ENCODE data around the gene UNC13D.
"Not testable (repeated sequence)": the region's sequence is repeated elsewhere in the genome, so short reads cannot be mapped to it uniquely, and the experiment has no call there.

Gene UNC13D

GRCh38 chr17:75820094-75821080 is 23.8 kb downstream of the UNC13D start:
- no peak for DNase-seq (ENCODE audit: low spot score)

- DNase-seq (ENCODE audit: low spot score) = no peak
Observed at GRCh38 chr17:75819678-75820077, 24.5 kb downstream of the UNC13D start.

- no peak for DNase-seq (ENCODE audit: low spot score)
Observed at GRCh38 chr17:75819116-75819515, 25.1 kb downstream of the UNC13D start.

GRCh38 chr17:75818326-75818885 is 25.8 kb downstream of the UNC13D start:
- no peak for DNase-seq (ENCODE audit: low spot score)

GRCh38 chr17:75817571-75817970 is 26.6 kb downstream of the UNC13D start:
- DNase-seq (ENCODE audit: low spot score) = no peak

- no peak for DNase-seq (ENCODE audit: low spot score)
Observed at GRCh38 chr17:75816693-75817092, 27.5 kb downstream of the UNC13D start.

GRCh38 chr17:75815399-75815798 is 28.8 kb downstream of the UNC13D start:
- no peak for DNase-seq (ENCODE audit: low spot score)

GRCh38 chr17:75814900-75815373 is 29.3 kb downstream of the UNC13D start:
- DNase-seq (ENCODE audit: low spot score) = peak; percentile 44

- no peak for DNase-seq (ENCODE audit: low spot score)
Observed at GRCh38 chr17:75814021-75814395, 30.2 kb downstream of the UNC13D start.

GRCh38 chr17:75813081-75814020 is 30.9 kb downstream of the UNC13D start:
- no peak for DNase-seq (ENCODE audit: low spot score)

GRCh38 chr17:75812096-75813013 is 31.8 kb downstream of the UNC13D start:
- no peak for DNase-seq (ENCODE audit: low spot score)

GRCh38 chr17:75811174-75811573 is 33.0 kb downstream of the UNC13D start:
- no peak for DNase-seq (ENCODE audit: low spot score)

- DNase-seq (ENCODE audit: low spot score) = not testable (repeated sequence)
Observed at GRCh38 chr17:75810756-75811155, 33.4 kb downstream of the UNC13D start.

GRCh38 chr17:75810216-75810615 is 34.0 kb downstream of the UNC13D start:
- DNase-seq (ENCODE audit: low spot score) = no peak

GRCh38 chr17:75809631-75810111 is 34.5 kb downstream of the UNC13D start:
- no peak for DNase-seq (ENCODE audit: low spot score)

- no peak for DNase-seq (ENCODE audit: low spot score)
Observed at GRCh38 chr17:75808905-75809621, 35.1 kb downstream of the UNC13D start.

- no peak for DNase-seq (ENCODE audit: low spot score)
Observed at GRCh38 chr17:75808549-75808904, 35.7 kb downstream of the UNC13D start.

GRCh38 chr17:75807861-75808260 is 36.3 kb downstream of the UNC13D start:
- DNase-seq (ENCODE audit: low spot score) = no peak

- no peak for DNase-seq (ENCODE audit: low spot score)
Observed at GRCh38 chr17:75806822-75807500, 37.2 kb downstream of the UNC13D start.

GRCh38 chr17:75803883-75804282 is 40.3 kb downstream of the UNC13D start:
- DNase-seq (ENCODE audit: low spot score) = no peak
